Astrocyte (in vitro differentiated cells and primary cell): ENCODE data around the gene HRH4.

Experiments
- CTCF ChIP-seq: IDR thresholded peaks from 2 replicates; pipeline ENCODE4 v1.5.1; 2011; ENCODE audit warnings: low read depth, mild to moderate bottlenecking, inconsistent platforms, low read length, moderate library complexity; ENCODE audit not compliant: insufficient read depth
- EZH2 ChIP-seq: IDR thresholded peaks from 2 replicates; pipeline ENCODE4 v1.6.1; 2012; ENCODE audit warnings: mild to moderate bottlenecking, low read length, inconsistent platforms; ENCODE audit not compliant: insufficient read depth

- TF ChIP-seq CTCF, result no peak
- no peak for TF ChIP-seq EZH2
Observed at GRCh38 chr18:24428709-24429108, 31.7 kb upstream of the HRH4 start.
